CD4-positive, alpha-beta memory T cell (primary cell): ENCODE data around the gene PTPRJ. TPM values are rescaled to one million over a fixed set of nuclear protein-coding genes. Genes with fewer than 3 reads are reported as not detected.
A peak's percentile ranks its signal among the peaks of the same experiment; 100 is the strongest.

Experiments
- CTCF ChIA-PET: fragments of 350-600 bp; sonication (Branson Sonifier 250); formaldehyde crosslinking; loops from one replicate; lab custom pipeline; 2021; ENCODE audit warnings: inconsistent platforms; ENCODE audit not compliant: partially characterized antibody; lab: Charles Lee
- POLR2A ChIA-PET: fragments of 350-600 bp; sonication (Branson Sonifier 250); formaldehyde crosslinking; loops from one replicate; lab custom pipeline; 2021; ENCODE audit not compliant: partially characterized antibody; lab: Charles Lee
- DNase-seq, 5 donors: peaks; one replicate each; pipeline versions ENCODE4 v3.0.0 to v3.0.0-alpha.2; 2020 to 2022; ENCODE audit warnings: mixed read lengths in 1 of 5
- H3K27ac ChIP-seq: one replicate; pipeline ENCODE4 v1.7.0; 2013; ENCODE audit warnings: low read depth, low read length
- H3K27me3 ChIP-seq: 2 replicates; pipeline ENCODE4 v1.7.0; 2013; ENCODE audit warnings: mild to moderate bottlenecking, low read length, moderate library complexity; ENCODE audit not compliant: insufficient read depth
- H3K36me3 ChIP-seq: 2 replicates; pipeline ENCODE4 v1.7.0; 2013; ENCODE audit warnings: mild to moderate bottlenecking, low read length, moderate library complexity; ENCODE audit not compliant: insufficient read depth
- H3K4me1 ChIP-seq: 2 replicates; pipeline ENCODE4 v1.7.0; 2013; ENCODE audit warnings: mild to moderate bottlenecking, low read length, moderate library complexity; ENCODE audit not compliant: insufficient read depth
- H3K4me3 ChIP-seq, 2 donors: one replicate each; pipeline ENCODE4 v1.7.0; 2013; ENCODE audit warnings: low read length in 2 of 2, mild to moderate bottlenecking in 1 of 2
- H3K9me3 ChIP-seq, 2 donors: one replicate each; pipeline ENCODE4 v1.7.0; 2013; ENCODE audit warnings: low read length in 2 of 2, control low read depth in 1 of 2; ENCODE audit not compliant: control insufficient read depth in 1 of 2
- H3K27ac Mint-ChIP-seq, 7 donors: one replicate each; pipeline ENCODE4 v1.8.0; 2020 to 2021; ENCODE audit warnings: mixed read lengths in 7 of 7, mild to moderate bottlenecking in 6 of 7, inconsistent platforms in 3 of 7, moderate library complexity in 3 of 7
- H3K27me3 Mint-ChIP-seq, 2 donors: one replicate each; pipeline ENCODE4 v1.8.0; 2020 to 2021; ENCODE audit warnings: mixed read lengths in 2 of 2
- H3K36me3 Mint-ChIP-seq, 2 donors: one replicate each; pipeline ENCODE4 v1.8.0; 2020 to 2021; ENCODE audit warnings: mixed read lengths in 2 of 2, inconsistent platforms in 1 of 2, mild to moderate bottlenecking in 1 of 2
- H3K4me1 Mint-ChIP-seq, 4 donors: one replicate each; pipeline ENCODE4 v1.8.0; 2020 to 2021; ENCODE audit warnings: mixed read lengths in 4 of 4, mild to moderate bottlenecking in 1 of 4
- H3K4me3 Mint-ChIP-seq, 8 donors: one replicate each; pipeline ENCODE4 v1.8.0; 2020 to 2021; ENCODE audit warnings: mixed read lengths in 8 of 8, mild to moderate bottlenecking in 7 of 8, moderate library complexity in 6 of 8, inconsistent platforms in 3 of 8
- H3K9me3 Mint-ChIP-seq, 8 donors: one replicate each; pipeline ENCODE4 v1.8.0; 2020 to 2021; ENCODE audit warnings: mixed read lengths in 8 of 8, mild to moderate bottlenecking in 5 of 8, inconsistent platforms in 3 of 8, moderate library complexity in 1 of 8
- intact Hi-C: fragments of 100-400 bp; cut with micrococcal nuclease; formaldehyde crosslinking; loops from one replicate; pipeline ENCODE4 v1.15.1; 2023
- polyA plus RNA-seq, 2 donors: library from polyadenylated mRNA; unstranded; fragments of 300-500 nt; fragmentation: Illumina TruSeq; gene quantifications; one replicate each; pipeline ENCODE4 v1.2.3, GENCODE V29; 2021
- total RNA-seq, 2 experiments: library from RNA; stranded (reverse); gene quantifications; one replicate each; pipeline ENCODE4 v1.2.3, GENCODE V29; 2021

The PTPRJ gene
- total and polyA plus RNA-seq, 4 experiments from 2014 or later = 3.3 to 57.9 (median 37.2) TPM

- Mint-ChIP-seq H3K27ac (peak overlapping the region in 2 of 7 donors; percentile 17 to 72), H3K4me3 (no peak overlapping the region), H3K9me3 (no peaks in the 10 kb centered on the region), H3K4me1 (peaks cover 45 to 76% (median 59%) of the 10 kb centered on the region in 4 donors), H3K36me3 (peaks cover 0 to 9% of the 10 kb centered on the region in 2 donors), H3K27me3 (no peaks in the 10 kb centered on the region)
- intact Hi-C loops = no loop called here
- Histone ChIP-seq H3K27ac (no peak overlapping the region), H3K4me1 (peaks cover 48% of the 10 kb centered on the region), H3K27me3 (no peaks in the 10 kb centered on the region), H3K36me3 (no peaks in the 10 kb centered on the region), H3K4me3 (no peak overlapping the region), H3K9me3 (no peaks in the 10 kb centered on the region)
- no peak for DNase-seq
- CTCF ChIA-PET = interaction anchor here (0.8 kb wide), 1 partner anchor 29 kb away, joined by 3 read pairs; no protein-coding TSS in a partner anchor
- POLR2A ChIA-PET = no interaction called here
Measured at GRCh38 chr11:48049036-48049435, 68.7 kb downstream of the PTPRJ start.

- Histone ChIP-seq H3K4me1 (peaks cover 52% of the 10 kb centered on the region), H3K27me3 (no peaks in the 10 kb centered on the region), H3K4me3 (no peak overlapping the region), H3K36me3 (no peaks in the 10 kb centered on the region), H3K27ac (no peak overlapping the region), H3K9me3 (no peaks in the 10 kb centered on the region)
- intact Hi-C loops = no loop called here
- CTCF ChIA-PET = interaction anchor here (0.7 kb wide), 1 partner anchor 44 kb away, joined by 3 read pairs; no protein-coding TSS in a partner anchor
- H3K9me3 Mint-ChIP-seq = no peaks in the 10 kb centered on the region
- peak overlapping the region in 1 of 8 donors; percentile 28 for H3K4me3 Mint-ChIP-seq
- no peak for DNase-seq
- no peaks in the 10 kb centered on the region for H3K27me3 Mint-ChIP-seq
- peaks cover 41 to 76% (median 57%) of the 10 kb centered on the region in 4 donors for H3K4me1 Mint-ChIP-seq
- peaks cover 0 to 9% of the 10 kb centered on the region in 2 donors for H3K36me3 Mint-ChIP-seq
- POLR2A ChIA-PET = no interaction called here
- peak overlapping the region in 5 of 7 donors; percentile 5 to 76 (median 45) for H3K27ac Mint-ChIP-seq
Measured at GRCh38 chr11:48050304-48050703, 69.9 kb downstream of the PTPRJ start.

GRCh38 chr11:48051217-48051830, 71.0 kb downstream of the PTPRJ start:
- ChIA-PET POLR2A (interaction anchor here (1.2 to 1.6 kb wide), 3 partner anchors 8 to 50 kb away, joined by 5 to 6 read pairs (median 5); no protein-coding TSS in a partner anchor), CTCF (interaction anchor here (0.7 to 2.3 kb wide), 4 partner anchors 12 to 117 kb away, joined by 3 to 6 read pairs (median 4); no protein-coding TSS in a partner anchor)
- no peaks in the 10 kb centered on the region for H3K36me3 ChIP-seq
- no peaks in the 10 kb centered on the region for H3K9me3 ChIP-seq
- no peaks in the 10 kb centered on the region for H3K27me3 ChIP-seq
- H3K27ac ChIP-seq = no peak overlapping the region
- Mint-ChIP-seq H3K36me3 (peaks cover 0 to 7% of the 10 kb centered on the region in 2 donors), H3K27ac (peak overlapping the region in 5 of 7 donors; percentile 36 to 75 (median 66)), H3K27me3 (no peaks in the 10 kb centered on the region), H3K4me3 (peak overlapping the region in 4 of 8 donors; percentile 22 to 54 (median 46)), H3K4me1 (peaks cover 48 to 76% (median 60%) of the 10 kb centered on the region in 4 donors), H3K9me3 (peaks cover 0 to 2% (median 0%) of the 10 kb centered on the region in 8 donors)
- intact Hi-C loops = no loop called here
- DNase-seq = no peak
- no peak overlapping the region for H3K4me3 ChIP-seq
- peaks cover 57% of the 10 kb centered on the region for H3K4me1 ChIP-seq

GRCh38 chr11:48052183-48053044, 72.1 kb downstream of the PTPRJ start:
- Mint-ChIP-seq H3K27me3 (no peaks in the 10 kb centered on the region), H3K27ac (peak overlapping the region in 5 of 7 donors; percentile 27 to 75 (median 36)), H3K36me3 (peaks cover 0 to 6% of the 10 kb centered on the region in 2 donors), H3K4me1 (peaks cover 56 to 84% (median 68%) of the 10 kb centered on the region in 4 donors), H3K9me3 (peaks cover 0 to 2% (median 0%) of the 10 kb centered on the region in 8 donors), H3K4me3 (peak overlapping the region in 1 of 8 donors; percentile 51)
- DNase-seq = no peak
- peaks cover 68% of the 10 kb centered on the region for H3K4me1 ChIP-seq
- ChIA-PET CTCF (interaction anchor here (1.4 to 2.3 kb wide), 3 partner anchors 11 to 118 kb away, joined by 4 to 6 read pairs (median 5); no protein-coding TSS in a partner anchor), POLR2A (interaction anchor here (1.2 to 1.6 kb wide), 3 partner anchors 9 to 51 kb away, joined by 5 to 6 read pairs (median 5); no protein-coding TSS in a partner anchor)
- H3K36me3 ChIP-seq = no peaks in the 10 kb centered on the region
- H3K27me3 ChIP-seq = no peaks in the 10 kb centered on the region
- no peak overlapping the region for H3K27ac ChIP-seq
- H3K9me3 ChIP-seq = no peaks in the 10 kb centered on the region
- H3K4me3 ChIP-seq = no peak overlapping the region
- intact Hi-C loops = no loop called here

- H3K36me3 ChIP-seq = no peaks in the 10 kb centered on the region
- H3K27ac ChIP-seq = no peak overlapping the region
- peak overlapping the region in 6 of 7 donors; percentile 80 to 96 (median 88) for H3K27ac Mint-ChIP-seq
- intact Hi-C loops = loop anchor here (1.0 to 2.0 kb wide), 5 partner anchors 38 to 121 kb away; partner anchors contain the start of gene PTPRJ
- H3K9me3 Mint-ChIP-seq = peaks cover 0 to 2% (median 0%) of the 10 kb centered on the region in 8 donors
- CTCF ChIA-PET = interaction anchor here (0.8 to 5.8 kb wide), 8 partner anchors 11 to 120 kb away, joined by 3 to 83 read pairs (median 10); no protein-coding TSS in a partner anchor
- H3K27me3 Mint-ChIP-seq = no peaks in the 10 kb centered on the region
- no peaks in the 10 kb centered on the region for H3K27me3 ChIP-seq
- H3K36me3 Mint-ChIP-seq = no peaks in the 10 kb centered on the region
- no peaks in the 10 kb centered on the region for H3K9me3 ChIP-seq
- H3K4me3 ChIP-seq = no peak overlapping the region
- H3K4me3 Mint-ChIP-seq = peak overlapping the region in 3 of 8 donors; percentile 82 to 88 (median 84)
- DNase-seq = no peak
- peaks cover 89% of the 10 kb centered on the region for H3K4me1 ChIP-seq
- POLR2A ChIA-PET = interaction anchor here (1.1 to 8.9 kb wide), 16 partner anchors 8 to 204 kb away, joined by 3 to 184 read pairs (median 12); no protein-coding TSS in a partner anchor
- peaks cover 63 to 93% (median 76%) of the 10 kb centered on the region in 4 donors for H3K4me1 Mint-ChIP-seq
Measured at GRCh38 chr11:48054994-48055291, 74.6 kb downstream of the PTPRJ start.

GRCh38 chr11:48055292-48056132, 75.2 kb downstream of the PTPRJ start:
- Histone ChIP-seq H3K4me3 (peak overlapping the region; percentile 33 to 40), H3K27ac (peak overlapping the region; percentile 31), H3K27me3 (no peaks in the 10 kb centered on the region), H3K9me3 (no peaks in the 10 kb centered on the region), H3K4me1 (peaks cover 89% of the 10 kb centered on the region), H3K36me3 (no peaks in the 10 kb centered on the region)
- CTCF ChIA-PET = interaction anchor here (0.8 to 5.8 kb wide), 23 partner anchors 9 to 203 kb away, joined by 3 to 83 read pairs (median 4); no protein-coding TSS in a partner anchor
- intact Hi-C loops = loop anchor here (1.0 to 2.0 kb wide), 6 partner anchors 38 to 121 kb away; partner anchors contain the start of gene PTPRJ
- peak; percentile 77 to 84 (median 81) for DNase-seq
- POLR2A ChIA-PET = interaction anchor here (0.8 to 8.9 kb wide), 32 partner anchors 9 to 205 kb away, joined by 3 to 184 read pairs (median 5); partner anchors contain the start of gene PTPRJ
- H3K4me1 Mint-ChIP-seq = peaks cover 60 to 93% (median 75%) of the 10 kb centered on the region in 4 donors
- H3K27ac Mint-ChIP-seq = peak overlapping the region; percentile 79 to 96 (median 91)
- no peaks in the 10 kb centered on the region for H3K36me3 Mint-ChIP-seq
- no peaks in the 10 kb centered on the region for H3K27me3 Mint-ChIP-seq
- H3K4me3 Mint-ChIP-seq = peak overlapping the region; percentile 71 to 88 (median 83)
- H3K9me3 Mint-ChIP-seq = peaks cover 0 to 3% (median 0%) of the 10 kb centered on the region in 8 donors
